Mesothelial cell of epicardium (in vitro differentiated cells): ENCODE data around the gene MYO5B. TPM values are rescaled to one million over a fixed set of nuclear protein-coding genes. Genes with fewer than 3 reads are reported as not detected.
"Not testable (repeated sequence)": the region's sequence is repeated elsewhere in the genome, so short reads cannot be mapped to it uniquely, and the experiment has no call there.

Experiments used
- DNase-seq, 2 experiments: peaks; one replicate each; pipeline ENCODE4 v3.0.0; 2021; ENCODE audit warnings: low spot score in 2 of 2; ENCODE audit not compliant: unreplicated experiment in 2 of 2
- H3K27ac Mint-ChIP-seq: 2 replicates; pipeline ENCODE4 v1.8.0; 2021; ENCODE audit warnings: mixed read lengths
- H3K27me3 Mint-ChIP-seq: 2 replicates; pipeline ENCODE4 v1.8.0; 2021; ENCODE audit warnings: low read depth, mixed read lengths
- H3K36me3 Mint-ChIP-seq: 2 replicates; pipeline ENCODE4 v1.8.0; 2021; ENCODE audit warnings: mixed read lengths
- H3K4me1 Mint-ChIP-seq: 2 replicates; pipeline ENCODE4 v1.8.0; 2021; ENCODE audit warnings: mixed read lengths
- H3K4me3 Mint-ChIP-seq: 2 replicates; pipeline ENCODE4 v1.8.0; 2021; ENCODE audit warnings: mild to moderate bottlenecking, moderate library complexity, mixed read lengths
- H3K9me3 Mint-ChIP-seq: 2 replicates; pipeline ENCODE4 v1.8.0; 2021; ENCODE audit warnings: mixed read lengths
- CTCF ChIP-seq: fragments of 200-600 bp; sonication (generic); IDR thresholded peaks from one replicate; pipeline ENCODE4 v1.5.0; 2021; ENCODE audit warnings: antibody characterized with exemption; ENCODE audit not compliant: unreplicated experiment
- microRNA-seq: library from miRNA; unstranded; fragments of <30 nt; microRNA quantifications from one replicate; pipeline ENCODE4 v1.2.0, GENCODE V29; 2021; ENCODE audit warnings: inconsistent platforms, mixed read lengths
- total RNA-seq: library from RNA; stranded (reverse); gene quantifications from 3 replicates; pipeline ENCODE4 v1.2.1, GENCODE V29; 2021

MYO5B gene
- total RNA-seq, 1 donor from 2014 or later, result 15.1 TPM

GRCh38 chr18:49786019-49786720 lies 408.8 kb downstream of the MYO5B start:
- Mint-ChIP-seq H3K27me3 (no peaks in the 10 kb centered on the region), H3K4me1 (no peaks in the 10 kb centered on the region), H3K9me3 (no peaks in the 10 kb centered on the region), H3K36me3 (peaks cover 37% of the 10 kb centered on the region), H3K4me3 (no peak overlapping the region), H3K27ac (no peak overlapping the region)
- DNase-seq, result no peak
- no peak for TF ChIP-seq CTCF

DNA sequence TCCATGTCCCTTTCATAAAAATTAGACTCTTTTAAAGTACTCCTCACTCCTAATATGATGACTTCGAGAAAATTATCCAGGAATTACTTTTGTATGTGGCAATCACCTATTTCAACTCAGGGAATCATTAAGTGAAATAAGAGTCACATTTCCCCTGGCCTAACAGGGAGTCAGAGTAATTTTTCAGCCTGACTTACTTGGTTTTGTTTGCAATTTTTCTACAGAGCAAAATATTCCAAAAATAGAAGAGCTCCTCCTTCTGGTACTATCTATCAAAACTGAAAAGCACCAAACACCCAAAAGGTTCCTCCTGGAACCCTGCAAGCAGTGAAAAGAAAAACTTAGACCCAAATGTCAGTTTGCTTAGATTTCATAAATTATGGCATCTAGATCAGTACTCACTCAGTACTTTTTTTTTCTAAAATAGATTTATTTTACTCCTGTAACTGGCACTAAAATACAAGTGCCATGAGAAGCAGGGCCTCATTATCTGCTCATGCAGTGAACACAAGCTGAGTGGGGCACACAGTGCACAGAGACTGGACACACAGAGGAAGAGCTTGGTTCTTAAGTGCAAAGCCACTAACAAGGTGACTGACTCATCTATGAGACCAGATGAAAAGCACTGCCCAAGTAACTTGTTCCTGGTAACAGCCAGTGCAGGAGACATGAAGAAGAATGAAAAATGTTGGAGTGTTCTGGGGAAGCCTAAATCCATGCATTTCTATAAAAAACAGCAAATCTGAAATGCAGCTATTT lies 410.3 kb downstream of the MYO5B start:
- no peak for TF ChIP-seq CTCF
- Mint-ChIP-seq H3K9me3 (no peaks in the 10 kb centered on the region), H3K27ac (no peak overlapping the region), H3K4me3 (no peak overlapping the region), H3K4me1 (no peaks in the 10 kb centered on the region), H3K27me3 (no peaks in the 10 kb centered on the region), H3K36me3 (peaks cover 34% of the 10 kb centered on the region)
- no peak for DNase-seq

DNA sequence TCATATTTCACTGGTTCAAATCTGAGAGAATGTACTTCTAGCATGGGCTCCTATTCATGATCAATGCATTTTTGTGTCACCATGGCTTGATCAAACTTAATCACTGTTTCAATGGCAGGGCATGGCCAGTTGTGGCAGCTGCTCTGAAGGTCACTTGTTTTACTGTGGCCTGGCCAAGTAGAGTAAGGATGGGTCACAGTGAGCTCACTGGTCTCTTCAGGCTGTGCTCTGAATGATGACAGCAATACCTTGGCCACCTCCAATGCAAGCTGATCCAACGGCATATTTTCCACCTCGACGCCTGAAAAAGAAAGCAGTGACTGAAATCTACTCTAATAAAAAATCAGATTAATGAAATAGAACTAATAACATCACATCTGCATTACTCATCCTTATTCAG lies 411.3 kb downstream of the MYO5B start:
- H3K27me3 Mint-ChIP-seq, H3K9me3 Mint-ChIP-seq, H3K4me1 Mint-ChIP-seq, H3K4me3 Mint-ChIP-seq, DNase-seq: not testable (repeated sequence)
- H3K27ac Mint-ChIP-seq, result peak overlapping the region; percentile 77
- H3K36me3 Mint-ChIP-seq, result peaks cover 43% of the 10 kb centered on the region

DNA sequence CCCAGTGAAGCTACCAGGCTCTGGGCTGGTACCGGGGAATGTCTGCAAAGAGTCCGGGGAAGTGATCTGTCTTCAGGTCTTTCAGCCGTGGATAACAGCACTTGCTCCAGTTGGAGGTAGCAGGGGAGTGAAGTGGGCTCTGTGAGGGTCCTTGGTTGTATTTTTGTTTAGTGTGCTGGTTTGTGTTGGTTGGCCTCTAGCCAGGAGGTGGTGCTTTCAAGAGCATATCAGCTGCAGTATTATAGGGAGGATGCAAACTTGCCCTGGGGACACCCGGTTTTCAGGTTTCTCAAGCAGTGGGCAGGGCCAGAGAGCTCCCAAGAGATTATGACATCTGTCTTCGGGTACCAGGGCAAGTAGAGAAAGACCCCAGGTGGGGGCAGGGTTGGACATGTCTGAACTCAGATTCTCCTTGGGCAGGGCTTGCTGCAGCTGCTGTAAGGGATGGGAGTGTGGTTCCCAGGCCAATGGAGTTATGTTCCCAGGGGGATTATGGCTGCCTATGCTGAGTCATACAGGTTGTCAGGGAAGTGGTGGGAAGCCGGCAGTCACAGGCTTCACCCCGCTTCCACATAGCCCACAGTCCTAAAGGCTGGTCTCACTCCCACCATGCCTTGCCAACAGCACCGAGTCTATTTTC lies 416.0 kb downstream of the MYO5B start:
- no peaks in the 10 kb centered on the region for H3K27me3 Mint-ChIP-seq
- no peak for TF ChIP-seq CTCF
- H3K36me3 Mint-ChIP-seq, result peaks cover 50% of the 10 kb centered on the region
- no peak overlapping the region for H3K4me3 Mint-ChIP-seq
- no peak overlapping the region for H3K27ac Mint-ChIP-seq
- peaks cover 23% of the 10 kb centered on the region for H3K9me3 Mint-ChIP-seq
- DNase-seq, result no peak
- no peaks in the 10 kb centered on the region for H3K4me1 Mint-ChIP-seq

Small RNA genes within 50 kb of the gene (microRNA-seq; reads per million reads assigned to microRNA genes)
- gene MIR4320, result not detected

Other genes starting within 250 kb of the MYO5B start
- gene CFAP53, start 71.3 kb upstream of the MYO5B start, total RNA-seq, result 0.44 to 0.70 TPM (median 0.65 TPM) in 3 replicates
- 87.2 to 93.0 TPM (median 88.2 TPM) in 3 replicates for gene MBD1, start 86.4 kb upstream of the MYO5B start, total RNA-seq
- gene CXXC1, start 92.5 kb upstream of the MYO5B start, total RNA-seq, result 77.3 to 81.3 TPM (median 80.2 TPM) in 3 replicates
- gene SKA1, start 179.9 kb upstream of the MYO5B start, total RNA-seq, result 5.0 to 5.9 TPM (median 5.5 TPM) in 3 replicates